Activated CD8-positive, alpha-beta memory T cell treated with anti-CD3 and anti-CD28 coated beads, Interleukin-2, amount 50 U/mL, for 24 hours (primary cell): ENCODE measurements around the gene TYRP1.
"Not testable (repeated sequence)": the region's sequence is repeated elsewhere in the genome, so short reads cannot be mapped to it uniquely, and the experiment has no call there.

Experiments
- DNase-seq: peaks from one replicate; pipeline ENCODE4 v3.0.0-alpha.2; 2020; ENCODE audit errors: extremely low read depth

The TYRP1 gene, protein sequence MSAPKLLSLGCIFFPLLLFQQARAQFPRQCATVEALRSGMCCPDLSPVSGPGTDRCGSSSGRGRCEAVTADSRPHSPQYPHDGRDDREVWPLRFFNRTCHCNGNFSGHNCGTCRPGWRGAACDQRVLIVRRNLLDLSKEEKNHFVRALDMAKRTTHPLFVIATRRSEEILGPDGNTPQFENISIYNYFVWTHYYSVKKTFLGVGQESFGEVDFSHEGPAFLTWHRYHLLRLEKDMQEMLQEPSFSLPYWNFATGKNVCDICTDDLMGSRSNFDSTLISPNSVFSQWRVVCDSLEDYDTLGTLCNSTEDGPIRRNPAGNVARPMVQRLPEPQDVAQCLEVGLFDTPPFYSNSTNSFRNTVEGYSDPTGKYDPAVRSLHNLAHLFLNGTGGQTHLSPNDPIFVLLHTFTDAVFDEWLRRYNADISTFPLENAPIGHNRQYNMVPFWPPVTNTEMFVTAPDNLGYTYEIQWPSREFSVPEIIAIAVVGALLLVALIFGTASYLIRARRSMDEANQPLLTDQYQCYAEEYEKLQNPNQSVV

DNA sequence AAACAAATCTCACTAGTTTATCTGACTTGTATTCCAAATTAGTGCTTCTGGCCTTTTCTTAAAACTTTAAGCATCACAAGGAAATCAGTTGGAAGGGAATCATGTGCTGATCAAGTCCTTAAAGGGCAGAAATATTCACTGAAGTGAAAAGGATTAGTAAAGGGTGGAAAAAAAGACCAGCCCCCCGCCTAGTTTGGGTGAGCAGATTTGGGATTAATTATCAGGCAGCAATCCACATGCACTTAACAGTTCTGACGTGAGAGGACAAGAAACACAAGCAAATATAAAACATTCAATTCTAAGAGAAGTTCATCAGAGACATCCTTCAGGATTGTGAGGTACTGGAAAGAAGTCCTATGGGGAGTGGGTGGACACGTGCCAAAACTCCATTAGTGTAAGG lies at the start of gene TYRP1:
TYRP1 (plus strand) TSS at position 245 of the 400 bp plus-strand sequence. CDS start 612 bp downstream, outside the sequence.
- no peak for DNase-seq

DNA sequence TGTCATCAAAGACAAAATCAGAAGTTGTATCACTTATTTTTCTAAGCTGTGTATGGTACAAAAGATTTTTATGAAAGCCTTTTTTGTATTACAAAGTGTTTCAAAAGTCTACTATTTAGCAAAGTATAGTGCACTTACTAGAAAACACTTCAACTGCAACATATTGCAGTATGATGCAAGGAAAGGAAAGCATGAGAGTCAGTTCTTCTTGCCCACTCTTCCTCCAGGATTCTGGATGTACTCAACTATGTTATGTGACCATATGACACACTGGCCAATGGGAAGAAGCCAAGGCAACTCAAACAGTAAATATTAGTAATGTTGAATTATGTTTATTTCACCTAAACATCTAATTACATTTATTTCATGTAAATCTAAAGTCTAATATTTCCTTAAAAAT lies 49.5 kb upstream of the TYRP1 start:
- no peak for DNase-seq

- DNase-seq, result no peak
Observed at GRCh38 chr9:12648925-12649324, 44.3 kb upstream of the TYRP1 start.

DNA sequence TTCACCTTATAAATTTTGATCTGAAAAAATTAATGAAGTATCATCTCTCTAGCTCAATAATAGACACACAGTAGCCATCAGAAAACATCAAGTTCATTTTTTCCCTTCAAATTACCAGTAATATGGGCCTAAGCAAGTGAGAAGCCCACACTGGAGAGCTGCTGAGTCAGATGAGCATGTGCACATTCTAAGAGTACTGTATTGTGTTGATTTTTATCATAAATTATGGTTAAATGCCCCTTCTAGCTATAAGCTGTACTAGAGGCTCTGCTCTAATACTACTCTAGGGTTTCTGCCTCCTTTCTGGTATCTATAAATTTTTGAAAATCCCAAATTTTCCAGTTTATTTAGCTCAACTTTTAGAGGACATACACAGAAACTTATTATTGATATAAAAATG lies 42.1 kb upstream of the TYRP1 start:
- no peak for DNase-seq

DNA sequence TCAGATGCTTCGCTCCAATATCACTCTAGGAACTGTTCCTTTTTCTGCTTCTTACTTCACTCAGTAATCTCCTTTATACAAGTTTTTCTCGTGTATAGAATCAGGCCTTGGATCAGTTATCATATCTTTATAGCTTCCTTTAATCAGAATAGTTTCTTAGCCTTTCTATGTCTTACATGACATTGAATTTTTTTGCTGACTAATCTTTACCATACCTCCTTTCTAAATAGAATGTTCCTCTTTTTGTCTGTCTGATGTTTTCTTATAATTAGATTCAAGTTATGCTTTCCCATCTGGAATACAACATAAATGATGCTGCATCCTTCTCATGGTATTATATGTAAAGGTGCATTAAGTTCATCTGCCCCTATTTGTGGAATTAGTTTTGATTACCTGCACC lies 40.2 kb upstream of the TYRP1 start:
- DNase-seq, result no peak

DNA sequence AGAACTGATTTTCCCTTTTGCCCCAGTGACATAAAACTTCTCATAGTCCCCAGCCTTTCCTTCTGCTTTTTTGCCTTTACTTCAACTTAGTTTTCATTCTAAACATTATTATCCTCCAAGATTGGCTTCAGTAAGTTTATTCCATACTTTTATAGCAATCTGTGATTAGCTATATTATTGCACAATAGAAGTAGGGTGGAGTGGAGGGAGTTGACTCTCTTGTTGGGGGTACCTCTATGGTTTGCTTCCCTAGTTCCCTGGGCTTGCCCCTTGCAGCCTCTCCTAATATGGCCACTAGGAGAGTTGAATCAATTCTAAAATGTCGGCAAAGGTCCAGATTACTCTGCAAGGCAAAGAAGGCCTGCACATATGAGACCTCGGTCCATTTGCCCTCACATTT lies 36.4 kb upstream of the TYRP1 start:
- no peak for DNase-seq

GRCh38 chr9:12657233-12657632 lies 36.0 kb upstream of the TYRP1 start:
- DNase-seq, result no peak

- DNase-seq, result no peak
Observed at GRCh38 chr9:12657998-12658397, 35.2 kb upstream of the TYRP1 start.

- no peak for DNase-seq
Observed at GRCh38 chr9:12658531-12659209, 34.5 kb upstream of the TYRP1 start.

GRCh38 chr9:12659220-12659619 lies 34.0 kb upstream of the TYRP1 start:
- no peak for DNase-seq

- DNase-seq, result no peak
Observed at GRCh38 chr9:12666813-12667212, 26.4 kb upstream of the TYRP1 start.

DNA sequence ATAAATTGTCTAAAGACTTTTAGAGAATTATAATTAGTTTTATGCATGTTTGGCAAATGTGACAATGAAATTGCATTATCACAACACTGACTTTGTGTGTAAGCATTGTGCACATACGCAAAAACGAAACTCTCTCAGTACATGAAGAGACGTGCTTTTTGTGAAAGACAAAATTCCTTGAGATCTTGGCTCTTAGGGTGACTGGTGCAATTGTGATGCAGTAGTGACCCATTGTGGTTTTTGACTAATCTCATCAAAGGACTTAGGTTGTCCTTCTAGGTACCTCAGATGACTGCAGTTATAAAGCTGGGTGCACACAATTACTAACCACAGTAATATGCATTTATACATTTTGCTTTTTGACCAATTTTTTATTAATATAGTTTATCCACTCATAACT lies 25.3 kb upstream of the TYRP1 start:
- DNase-seq, result no peak

- DNase-seq, result no peak
Observed at GRCh38 chr9:12670006-12670405, 23.2 kb upstream of the TYRP1 start.

DNA sequence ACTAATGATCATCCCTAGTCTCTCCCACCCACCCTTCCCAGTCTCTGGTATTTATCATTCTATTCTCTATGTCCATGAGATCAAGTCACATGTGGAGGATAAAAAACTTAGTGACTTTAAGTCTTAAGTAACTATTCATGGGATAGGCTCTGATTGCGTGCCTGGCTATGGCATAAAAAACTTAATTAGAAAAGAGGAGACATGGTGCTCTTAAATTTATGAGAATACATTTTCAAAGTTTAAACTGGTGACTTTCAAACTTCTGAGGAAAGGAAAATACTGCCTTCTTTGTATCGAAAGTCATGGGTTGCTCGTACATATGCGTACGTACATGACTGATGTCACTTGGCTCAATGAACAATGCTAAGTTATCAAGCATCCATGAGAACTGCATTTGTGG lies 18.2 kb upstream of the TYRP1 start:
- DNase-seq, result no peak

GRCh38 chr9:12677462-12678126 lies 15.6 kb upstream of the TYRP1 start:
- not testable (repeated sequence) for DNase-seq

- no peak for DNase-seq
Observed at GRCh38 chr9:12680341-12680740, 12.8 kb upstream of the TYRP1 start.

GRCh38 chr9:12680757-12681156 lies 12.4 kb upstream of the TYRP1 start:
- no peak for DNase-seq

DNA sequence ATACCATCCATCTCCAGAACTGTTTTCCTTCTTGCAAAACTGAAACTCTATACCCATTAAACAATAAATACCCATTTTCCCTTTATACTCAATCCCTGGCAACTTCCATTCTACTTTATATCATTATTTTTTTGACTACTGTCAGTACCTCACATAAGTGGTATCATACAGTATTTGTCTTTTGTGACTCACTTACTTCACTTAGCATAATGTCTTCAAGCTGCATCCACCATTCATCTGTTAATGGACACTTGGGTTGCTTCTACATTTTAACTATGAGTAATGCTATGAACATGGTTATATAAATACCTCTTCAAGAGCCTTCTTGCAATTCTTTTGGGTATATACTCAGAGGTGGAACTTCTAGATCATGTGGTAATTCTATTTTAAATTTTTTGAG lies 11.6 kb upstream of the TYRP1 start:
- no peak for DNase-seq

- DNase-seq, result no peak
Observed at GRCh38 chr9:12684974-12685373, 8.2 kb upstream of the TYRP1 start.

- DNase-seq, result no peak
Observed at GRCh38 chr9:12689233-12689632, 4.0 kb upstream of the TYRP1 start.

DNA sequence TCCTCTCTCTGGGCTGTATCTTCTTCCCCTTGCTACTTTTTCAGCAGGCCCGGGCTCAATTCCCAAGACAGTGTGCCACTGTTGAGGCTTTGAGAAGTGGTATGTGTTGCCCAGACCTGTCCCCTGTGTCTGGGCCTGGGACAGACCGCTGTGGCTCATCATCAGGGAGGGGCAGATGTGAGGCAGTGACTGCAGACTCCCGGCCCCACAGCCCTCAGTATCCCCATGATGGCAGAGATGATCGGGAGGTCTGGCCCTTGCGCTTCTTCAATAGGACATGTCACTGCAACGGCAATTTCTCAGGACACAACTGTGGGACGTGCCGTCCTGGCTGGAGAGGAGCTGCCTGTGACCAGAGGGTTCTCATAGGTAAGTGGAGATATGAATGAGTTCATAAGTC lies 828 bp downstream of the TYRP1 start:
- DNase-seq, result no peak

GRCh38 chr9:12695474-12695873 lies 2.3 kb downstream of the TYRP1 start:
- no peak for DNase-seq
